Occipital lobe (tissue), 2 donors: ENCODE results near the gene U2AF1L4. TPM values are rescaled to one million over a fixed set of nuclear protein-coding genes. Genes with fewer than 3 reads are reported as not detected.
A peak's percentile ranks its signal among the peaks of the same experiment; 100 is the strongest.

ENCODE experiments used
- DNase-seq: peaks from one replicate; lab custom pipeline; 2025; lab: John Stamatoyannopoulos, UW
- total RNA-seq: library from RNA; depleted of rRNA; stranded (reverse); fragments of >200 nt; gene quantifications from one replicate; pipeline ENCODE4 v1.2.3, GENCODE V29; 2014

The U2AF1L4 gene
- total RNA-seq, 1 donor from 2014 or later: 8.7 TPM

GRCh38 chr19:35713506-35713850 is 31.7 kb downstream of the U2AF1L4 start:
- no peak for DNase-seq

DNA sequence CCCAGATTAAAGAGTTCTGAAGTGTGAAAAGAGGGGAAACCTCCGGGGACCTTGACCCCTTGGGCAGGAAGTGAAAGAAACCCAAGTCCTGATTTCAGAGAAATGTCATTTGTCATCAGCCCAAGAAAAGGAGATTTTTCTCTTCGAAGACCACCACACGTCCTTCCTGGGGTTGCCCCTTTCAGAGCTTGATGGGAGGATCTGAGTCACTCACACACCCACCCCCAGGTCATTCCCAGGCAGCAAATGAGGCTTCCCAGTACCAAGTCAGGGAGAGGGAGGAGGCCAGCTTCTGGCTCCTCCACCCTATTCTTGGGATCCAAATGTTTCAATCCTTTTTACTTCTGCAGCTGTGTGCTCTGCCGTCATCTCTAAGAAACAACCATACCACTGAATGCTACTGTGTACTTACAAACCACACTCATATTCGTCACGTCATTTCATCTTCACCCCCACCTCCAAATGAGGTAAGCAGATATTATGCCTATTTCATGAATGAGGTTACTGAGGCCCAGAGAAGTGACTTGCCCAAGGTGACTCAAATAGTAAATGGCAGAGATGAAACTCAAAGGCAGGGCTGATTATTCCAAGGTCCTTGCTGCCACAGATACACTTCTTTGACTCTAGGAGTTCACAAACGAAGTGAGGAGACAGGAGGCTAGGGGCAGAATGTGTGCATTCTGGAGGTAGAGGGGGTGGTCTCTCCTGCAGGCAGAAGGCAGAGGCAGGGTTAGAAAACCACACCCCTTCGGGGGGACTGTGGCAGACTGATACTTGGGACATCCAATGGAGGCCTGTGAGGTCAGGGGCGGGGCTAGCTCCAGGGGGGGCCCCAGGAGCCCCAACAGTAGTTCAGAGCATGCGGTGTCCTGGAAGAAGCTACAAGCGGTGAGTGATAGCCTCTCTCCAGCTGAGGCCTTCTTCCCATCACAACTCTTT is 32.4 kb downstream of the U2AF1L4 start:
- DNase-seq: no peak

- DNase-seq: no peak
These were observed 34.2 kb downstream of the U2AF1L4 start for GRCh38 chr19:35710784-35711723.

DNA sequence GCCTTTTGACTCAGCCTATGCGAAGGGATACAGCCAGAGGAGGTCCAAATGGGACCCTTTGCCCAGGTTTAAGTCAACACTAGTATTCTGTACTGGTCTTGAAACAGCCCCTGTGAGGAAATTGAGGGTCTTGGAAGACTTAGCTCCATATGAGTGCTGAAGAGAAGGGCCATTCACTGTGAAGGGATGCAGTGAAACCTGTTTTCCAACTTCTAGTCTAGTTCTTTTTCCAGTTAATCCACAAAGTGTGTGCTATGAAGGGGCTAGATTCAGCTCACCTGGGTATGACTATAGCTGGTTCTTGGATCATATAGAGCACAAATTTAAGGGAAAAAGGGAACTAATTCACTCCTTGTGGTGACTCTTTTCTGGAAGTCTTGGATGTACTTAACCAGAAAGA is 36.8 kb downstream of the U2AF1L4 start:
- no peak for DNase-seq

DNA sequence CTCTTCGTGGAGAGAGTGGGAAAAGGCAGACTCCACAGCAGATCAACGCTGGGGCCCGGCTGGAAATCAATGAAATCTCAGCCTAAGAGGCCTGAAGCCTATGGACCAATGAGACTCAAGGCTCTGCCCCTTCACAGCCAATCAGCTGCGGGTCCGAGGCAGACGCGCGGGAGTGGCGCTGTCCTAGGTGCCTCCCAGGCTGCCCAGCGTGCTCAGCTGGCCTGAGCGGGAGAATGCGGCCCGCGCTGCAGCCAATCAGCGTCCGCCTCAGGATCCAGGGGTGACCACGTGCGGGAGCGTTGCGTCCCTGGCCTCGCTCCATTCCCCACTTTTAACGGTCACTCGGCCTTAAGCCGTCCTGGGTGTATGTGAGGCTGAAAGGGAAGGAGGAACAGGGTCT is 41.0 kb downstream of the U2AF1L4 start, which contains the start of gene ZBTB32:
ZBTB32 (plus strand) TSS at position 341 of the 400 bp plus-strand sequence. CDS start 10,069 bp downstream, outside the sequence.
- no peak for DNase-seq

GRCh38 chr19:35703343-35703742 is 41.9 kb downstream of the U2AF1L4 start:
- no peak for DNase-seq

- DNase-seq: peak; percentile 98
These were observed 42.8 kb downstream of the U2AF1L4 start for GRCh38 chr19:35702223-35703012.

DNA sequence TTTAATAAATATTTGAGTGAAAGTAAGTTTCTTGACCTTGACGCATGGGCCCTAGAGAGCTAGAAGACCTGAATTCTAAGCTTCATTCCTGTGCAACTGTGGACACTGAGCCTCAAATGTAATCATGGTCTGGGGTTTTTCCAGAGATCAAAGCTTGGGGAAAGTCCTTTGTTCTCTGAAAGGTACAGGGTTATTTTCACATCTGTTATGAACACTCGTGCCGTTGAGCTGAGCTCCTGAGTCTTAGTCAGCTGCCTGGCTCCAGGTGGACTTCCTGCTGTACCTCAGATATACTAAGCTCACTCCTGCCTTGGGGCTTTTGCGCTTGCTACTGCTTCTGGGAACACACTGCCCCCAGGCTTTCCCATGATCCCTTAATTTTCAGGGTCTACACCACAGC is 48.4 kb downstream of the U2AF1L4 start:
- DNase-seq: no peak

GRCh38 chr19:35695895-35696422 is 49.3 kb downstream of the U2AF1L4 start:
- no peak for DNase-seq

GRCh38 chr19:35693835-35694599 is 51.2 kb downstream of the U2AF1L4 start:
- DNase-seq: peak; percentile 70

DNA sequence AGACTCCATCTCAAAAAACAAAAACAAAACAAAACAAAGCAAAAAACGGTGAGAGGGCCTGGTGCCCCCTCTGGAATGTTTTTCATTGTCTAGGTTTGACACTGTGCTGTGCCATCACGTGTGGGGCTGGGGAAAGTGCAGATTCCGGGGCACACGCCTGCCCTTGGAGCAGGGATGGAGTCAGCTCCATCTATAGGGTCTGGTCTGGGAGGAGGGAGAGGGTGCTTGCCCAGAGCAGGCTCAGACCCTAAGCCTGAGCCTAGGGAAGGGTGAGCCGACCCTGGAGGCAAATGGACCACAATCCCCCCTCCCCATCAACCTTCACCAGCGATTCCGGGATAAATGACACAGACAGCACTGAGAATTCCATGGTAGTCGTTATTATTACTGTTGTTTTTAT is 51.8 kb downstream of the U2AF1L4 start:
- DNase-seq: no peak

Other genes with a start within 250 kb of the U2AF1L4 start
- 0.94 TPM for gene DMKN, start 231.8 kb downstream of the U2AF1L4 start, total RNA-seq
- gene SBSN, start 217.1 kb downstream of the U2AF1L4 start, total RNA-seq: not detected
- not detected for gene GAPDHS, start 212.0 kb downstream of the U2AF1L4 start, total RNA-seq
- gene TMEM147, start 199.8 kb downstream of the U2AF1L4 start, total RNA-seq: 37.4 TPM
- not detected for gene ATP4A, start 181.8 kb downstream of the U2AF1L4 start, total RNA-seq
- gene PMIS2, start 159.2 kb downstream of the U2AF1L4 start, total RNA-seq: not detected
- 6.4 TPM for gene HAUS5, start 132.7 kb downstream of the U2AF1L4 start, total RNA-seq
- gene RBM42, start 116.4 kb downstream of the U2AF1L4 start, total RNA-seq: 16.7 TPM
- gene ETV2, start 103.7 kb downstream of the U2AF1L4 start, total RNA-seq: 1.1 TPM
- gene COX6B1, start 97.1 kb downstream of the U2AF1L4 start, total RNA-seq: 119 TPM
- not detected for gene UPK1A, start 78.9 kb downstream of the U2AF1L4 start, total RNA-seq
- gene ZBTB32, start 40.9 kb downstream of the U2AF1L4 start, total RNA-seq: not detected
- gene KMT2B, start 27.4 kb downstream of the U2AF1L4 start, total RNA-seq: 3.0 TPM
- gene IGFLR1, start 3.0 kb downstream of the U2AF1L4 start, total RNA-seq: 0.47 TPM
- 7.2 TPM for gene PSENEN, start 233 bp upstream of the U2AF1L4 start, total RNA-seq
- gene LIN37, start 3.2 kb upstream of the U2AF1L4 start, total RNA-seq: 8.3 TPM
- gene HSPB6, start 11.6 kb upstream of the U2AF1L4 start, total RNA-seq: 0.31 TPM
- 1.9 TPM for gene PROSER3, start 12.8 kb upstream of the U2AF1L4 start, total RNA-seq
- gene ARHGAP33, start 30.1 kb upstream of the U2AF1L4 start, total RNA-seq: 85.5 TPM
- not detected for gene PRODH2, start 67.4 kb upstream of the U2AF1L4 start, total RNA-seq
- gene NPHS1, start 107.1 kb upstream of the U2AF1L4 start, total RNA-seq: 1.2 TPM
- gene KIRREL2, start 111.5 kb upstream of the U2AF1L4 start, total RNA-seq: 0.94 TPM
- gene APLP1, start 123.2 kb upstream of the U2AF1L4 start, total RNA-seq: 179 TPM
- gene NFKBID, start 155.1 kb upstream of the U2AF1L4 start, total RNA-seq: 3.0 TPM
- not detected for gene HCST, start 157.1 kb upstream of the U2AF1L4 start, total RNA-seq
- gene TYROBP, start 162.9 kb upstream of the U2AF1L4 start, total RNA-seq: 3.1 TPM
- 10.5 TPM for gene LRFN3, start 191.0 kb upstream of the U2AF1L4 start, total RNA-seq
- 10.6 TPM for gene SDHAF1, start 249.8 kb upstream of the U2AF1L4 start, total RNA-seq